HEK293 (cell line): ENCODE measurements around the gene LRFN2.

Experiments
- CTCF ChIP-seq: fragments of 450-650 bp; formaldehyde crosslinking; IDR thresholded peaks from 2 replicates; pipeline ENCODE4 v1.5.1; 2016; ENCODE audit warnings: missing biosample characterization, missing genetic modification characterization
- EGR2 ChIP-seq: fragments of 450-650 bp; formaldehyde crosslinking; IDR thresholded peaks from 2 replicates; pipeline ENCODE4 v1.5.1; 2016; ENCODE audit warnings: low read depth, missing biosample characterization, missing genetic modification characterization
- MYNN ChIP-seq: fragments of 450-650 bp; formaldehyde crosslinking; IDR thresholded peaks from 2 replicates; pipeline ENCODE4 v1.5.1; 2016; ENCODE audit warnings: missing biosample characterization, missing genetic modification characterization, borderline replicate concordance
- ZBTB1 ChIP-seq: fragments of 450-650 bp; formaldehyde crosslinking; IDR thresholded peaks from 2 replicates; pipeline ENCODE4 v1.5.1; 2016; ENCODE audit warnings: missing biosample characterization, missing genetic modification characterization
- ZBTB21 ChIP-seq: fragments of 450-650 bp; formaldehyde crosslinking; IDR thresholded peaks from 2 replicates; pipeline ENCODE4 v1.5.1; 2017; ENCODE audit warnings: missing biosample characterization, missing genetic modification characterization
- ZFP37 ChIP-seq: fragments of 450-650 bp; formaldehyde crosslinking; IDR thresholded peaks from 2 replicates; pipeline ENCODE4 v1.5.1; 2016; ENCODE audit warnings: missing biosample characterization, missing genetic modification characterization
- ZFP41 ChIP-seq: fragments of 450-650 bp; formaldehyde crosslinking; IDR thresholded peaks from 2 replicates; pipeline ENCODE4 v1.5.1; 2016; ENCODE audit warnings: missing biosample characterization, missing genetic modification characterization, borderline replicate concordance
- ZNF324 ChIP-seq: fragments of 450-650 bp; formaldehyde crosslinking; IDR thresholded peaks from 2 replicates; pipeline ENCODE4 v1.5.1; 2016; ENCODE audit warnings: missing biosample characterization, missing genetic modification characterization
- ZNF510 ChIP-seq: fragments of 450-650 bp; formaldehyde crosslinking; IDR thresholded peaks from 2 replicates; pipeline ENCODE4 v1.5.1; 2018; ENCODE audit warnings: mild to moderate bottlenecking, missing genetic modification characterization, missing biosample characterization; ENCODE audit not compliant: insufficient replicate concordance
- ZNF549 ChIP-seq: fragments of 450-650 bp; IDR thresholded peaks from 2 replicates; pipeline ENCODE4 v1.5.1; 2018; ENCODE audit warnings: missing biosample characterization, missing genetic modification characterization, mild to moderate bottlenecking, inconsistent platforms, moderate library complexity
- ZNF561 ChIP-seq: fragments of 450-650 bp; IDR thresholded peaks from 2 replicates; pipeline ENCODE4 v1.5.1; 2018; ENCODE audit warnings: missing biosample characterization, missing genetic modification characterization, borderline replicate concordance
- ZNF785 ChIP-seq: fragments of 450-650 bp; formaldehyde crosslinking; IDR thresholded peaks from 2 replicates; pipeline ENCODE4 v1.5.1; 2016; ENCODE audit warnings: missing biosample characterization, missing genetic modification characterization
- ZNF830 ChIP-seq: fragments of 450-650 bp; IDR thresholded peaks from 2 replicates; pipeline ENCODE4 v1.5.0; 2018; ENCODE audit warnings: missing biosample characterization, missing genetic modification characterization, low read depth, mild to moderate bottlenecking, moderate library complexity
- TF ChIP-seq, protein P1 (sequence below): fragments of 450-650 bp; formaldehyde crosslinking; IDR thresholded peaks from 2 replicates; pipeline ENCODE4 v1.5.1; 2016; ENCODE audit warnings: missing biosample characterization, missing genetic modification characterization

GRCh38 chr6:40362859-40363258 lies 224.3 kb downstream of the LRFN2 start:
- TF ChIP-seq CTCF (tag by site-specific recombination) (no peak), MYNN (tag by site-specific recombination) (no peak), ZFP41 (tag by site-specific recombination) (no peak), ZBTB1 (tag by site-specific recombination) (no peak), ZBTB21 (tag by site-specific recombination) (no peak), ZNF549 (tag by site-specific recombination) (no peak), ZNF561 (tag by site-specific recombination) (no peak), ZFP37 (tag by site-specific recombination) (no peak), ZNF324 (tag by site-specific recombination) (no peak), EGR2 (no peak), ZNF510 (tag by site-specific recombination) (no peak), ZNF830 (no peak), ZNF785 (tag by site-specific recombination) (no peak)
- TF ChIP-seq, protein P1, sequence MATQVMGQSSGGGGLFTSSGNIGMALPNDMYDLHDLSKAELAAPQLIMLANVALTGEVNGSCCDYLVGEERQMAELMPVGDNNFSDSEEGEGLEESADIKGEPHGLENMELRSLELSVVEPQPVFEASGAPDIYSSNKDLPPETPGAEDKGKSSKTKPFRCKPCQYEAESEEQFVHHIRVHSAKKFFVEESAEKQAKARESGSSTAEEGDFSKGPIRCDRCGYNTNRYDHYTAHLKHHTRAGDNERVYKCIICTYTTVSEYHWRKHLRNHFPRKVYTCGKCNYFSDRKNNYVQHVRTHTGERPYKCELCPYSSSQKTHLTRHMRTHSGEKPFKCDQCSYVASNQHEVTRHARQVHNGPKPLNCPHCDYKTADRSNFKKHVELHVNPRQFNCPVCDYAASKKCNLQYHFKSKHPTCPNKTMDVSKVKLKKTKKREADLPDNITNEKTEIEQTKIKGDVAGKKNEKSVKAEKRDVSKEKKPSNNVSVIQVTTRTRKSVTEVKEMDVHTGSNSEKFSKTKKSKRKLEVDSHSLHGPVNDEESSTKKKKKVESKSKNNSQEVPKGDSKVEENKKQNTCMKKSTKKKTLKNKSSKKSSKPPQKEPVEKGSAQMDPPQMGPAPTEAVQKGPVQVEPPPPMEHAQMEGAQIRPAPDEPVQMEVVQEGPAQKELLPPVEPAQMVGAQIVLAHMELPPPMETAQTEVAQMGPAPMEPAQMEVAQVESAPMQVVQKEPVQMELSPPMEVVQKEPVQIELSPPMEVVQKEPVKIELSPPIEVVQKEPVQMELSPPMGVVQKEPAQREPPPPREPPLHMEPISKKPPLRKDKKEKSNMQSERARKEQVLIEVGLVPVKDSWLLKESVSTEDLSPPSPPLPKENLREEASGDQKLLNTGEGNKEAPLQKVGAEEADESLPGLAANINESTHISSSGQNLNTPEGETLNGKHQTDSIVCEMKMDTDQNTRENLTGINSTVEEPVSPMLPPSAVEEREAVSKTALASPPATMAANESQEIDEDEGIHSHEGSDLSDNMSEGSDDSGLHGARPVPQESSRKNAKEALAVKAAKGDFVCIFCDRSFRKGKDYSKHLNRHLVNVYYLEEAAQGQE (tag by site-specific recombination): no peak
